ENCODE measurements around the gene ASB11. TPM values are rescaled to one million over a fixed set of nuclear protein-coding genes. Genes with fewer than 3 reads are reported as not detected.

ASB11 gene
- not detected in 2 replicates for total RNA-seq
- long read RNA-seq = 0 reads

DNA sequence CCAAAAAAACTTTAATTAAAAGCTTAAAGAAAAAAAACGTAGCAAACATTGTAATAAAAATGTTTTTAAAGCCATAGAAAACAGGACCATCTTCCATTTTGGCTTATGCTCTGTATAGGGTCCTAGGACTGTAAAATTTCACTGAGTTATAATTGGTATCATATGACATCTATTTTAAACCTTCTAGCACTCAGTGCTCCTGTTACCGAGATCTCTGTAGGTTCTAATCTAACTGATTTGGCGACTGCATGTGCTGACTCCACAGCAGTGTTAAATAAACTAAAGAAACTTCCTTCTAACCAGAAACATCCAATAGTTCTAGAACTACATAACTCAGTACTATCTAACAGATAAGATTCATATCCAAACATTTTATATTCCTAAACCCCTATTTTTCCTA, at the start of gene ASB11:
TSS of gene ASB11 (minus strand) at position 132 of the 400 bp plus-strand sequence. CDS start at position 97, 35 bp downstream.
- H3K27me3 Mint-ChIP-seq (ENCODE audit: unreplicated experiment) = no peaks in the 10 kb centered on the region
- H3K9me3 Mint-ChIP-seq (ENCODE audit: unreplicated experiment) = no peaks in the 10 kb centered on the region
- no peak for TF ChIP-seq CTCF (IDR thresholded peaks at IDR 0.05)
- no peaks in the 10 kb centered on the region for H3K36me3 Mint-ChIP-seq (ENCODE audit: unreplicated experiment)
- DNase-seq (ENCODE audit: extremely low spot score, unreplicated experiment) = no peak
- no peak within 1 kb of the TSS for H3K27ac Mint-ChIP-seq (ENCODE audit: unreplicated experiment)
- no peaks in the 10 kb centered on the region for H3K4me1 Mint-ChIP-seq (ENCODE audit: unreplicated experiment)
- no peak within 1 kb of the TSS for H3K4me3 Mint-ChIP-seq (ENCODE audit: unreplicated experiment)

DNA sequence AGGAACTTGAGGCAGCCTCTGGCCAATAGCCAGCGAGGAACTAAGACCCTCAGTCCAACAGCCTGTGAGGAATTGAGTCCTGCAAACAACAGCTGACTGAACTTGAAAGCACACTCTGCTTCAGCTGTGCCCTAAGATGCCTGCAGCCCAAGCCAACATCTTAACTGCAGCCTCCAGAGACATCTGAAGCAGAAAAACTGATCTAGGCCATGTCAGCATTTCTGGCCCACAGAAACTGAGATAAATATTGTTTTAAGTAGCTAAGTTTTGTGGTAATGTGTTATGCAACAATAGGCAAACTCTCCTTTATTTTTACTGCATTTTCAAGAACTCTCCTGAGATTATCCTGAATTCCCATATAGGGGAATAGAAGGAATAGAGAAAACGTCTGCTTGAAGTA, 44.3 kb upstream of the ASB11 start:
- TF ChIP-seq CTCF (IDR thresholded peaks at IDR 0.05) = no peak
- DNase-seq (ENCODE audit: extremely low spot score, unreplicated experiment) = no peak

DNA sequence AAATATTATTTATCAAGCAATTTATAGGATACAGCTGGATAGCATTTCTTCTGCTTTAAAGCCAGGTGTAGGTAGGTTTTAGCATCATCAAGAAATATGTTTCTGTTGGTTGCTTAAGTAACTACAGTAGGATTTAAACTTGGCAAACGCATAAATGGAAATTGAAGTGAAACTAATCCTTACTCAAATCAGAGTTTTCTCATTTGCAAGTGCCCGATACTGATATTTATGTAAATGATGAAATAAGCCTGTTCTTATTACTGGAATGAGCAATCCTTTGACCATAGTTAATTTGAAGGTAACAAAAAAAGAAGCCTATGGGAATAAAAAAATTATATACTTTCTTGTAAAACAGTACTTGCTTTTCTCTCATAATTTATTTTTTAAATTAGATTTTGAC, 43.1 kb upstream of the ASB11 start:
- Mint-ChIP-seq H3K9me3 (ENCODE audit: unreplicated experiment) (no peaks in the 10 kb centered on the region), H3K27me3 (ENCODE audit: unreplicated experiment) (peaks cover 6% of the 10 kb centered on the region), H3K36me3 (ENCODE audit: unreplicated experiment) (no peaks in the 10 kb centered on the region), H3K27ac (ENCODE audit: unreplicated experiment) (no peak overlapping the region), H3K4me3 (ENCODE audit: unreplicated experiment) (no peak overlapping the region), H3K4me1 (ENCODE audit: unreplicated experiment) (peaks cover 2% of the 10 kb centered on the region)
- no peak for DNase-seq (ENCODE audit: extremely low spot score, unreplicated experiment)
- TF ChIP-seq CTCF (IDR thresholded peaks at IDR 0.05) = no peak

More for the DNA sequence above, 44.3 kb upstream of the ASB11 start:
- Mint-ChIP-seq H3K27me3 (ENCODE audit: unreplicated experiment) (peaks cover 6% of the 10 kb centered on the region), H3K4me1 (ENCODE audit: unreplicated experiment) (peaks cover 2% of the 10 kb centered on the region), H3K27ac (ENCODE audit: unreplicated experiment) (peak overlapping the region; percentile 39), H3K36me3 (ENCODE audit: unreplicated experiment) (no peaks in the 10 kb centered on the region), H3K4me3 (ENCODE audit: unreplicated experiment) (no peak overlapping the region), H3K9me3 (ENCODE audit: unreplicated experiment) (no peaks in the 10 kb centered on the region)

- Mint-ChIP-seq H3K9me3 (ENCODE audit: unreplicated experiment) (no peaks in the 10 kb centered on the region), H3K4me1 (ENCODE audit: unreplicated experiment) (peaks cover 2% of the 10 kb centered on the region), H3K27ac (ENCODE audit: unreplicated experiment) (no peak overlapping the region), H3K4me3 (ENCODE audit: unreplicated experiment) (no peak overlapping the region), H3K27me3 (ENCODE audit: unreplicated experiment) (peaks cover 6% of the 10 kb centered on the region), H3K36me3 (ENCODE audit: unreplicated experiment) (no peaks in the 10 kb centered on the region)
- DNase-seq (ENCODE audit: extremely low spot score, unreplicated experiment) = no peak
- no peak for TF ChIP-seq CTCF (IDR thresholded peaks at IDR 0.05)
Measured at GRCh38 chrX:15356444-15356843, 41.0 kb upstream of the ASB11 start.

- DNase-seq (ENCODE audit: extremely low spot score, unreplicated experiment) = no peak
- Mint-ChIP-seq H3K4me1 (ENCODE audit: unreplicated experiment) (no peaks in the 10 kb centered on the region), H3K27ac (ENCODE audit: unreplicated experiment) (no peak overlapping the region), H3K9me3 (ENCODE audit: unreplicated experiment) (no peaks in the 10 kb centered on the region), H3K36me3 (ENCODE audit: unreplicated experiment) (no peaks in the 10 kb centered on the region), H3K4me3 (ENCODE audit: unreplicated experiment) (no peak overlapping the region), H3K27me3 (ENCODE audit: unreplicated experiment) (peaks cover 11% of the 10 kb centered on the region)
- TF ChIP-seq CTCF (IDR thresholded peaks at IDR 0.05) = no peak
Measured at GRCh38 chrX:15350329-15350996, 35.0 kb upstream of the ASB11 start.

Measured in osteocyte (in vitro differentiated cells).